Transverse colon (tissue), 4 donors: ENCODE measurements around the gene INMT. TPM values are rescaled to one million over a fixed set of nuclear protein-coding genes. Genes with fewer than 3 reads are reported as not detected.

Experiments
- DNase-seq: peaks from one replicate; pipeline ENCODE4 v3.0.0-alpha.2; 2019
- H3K27ac ChIP-seq, 4 donors: fragments of 200-600 bp; sonication (generic); 2 replicates each; pipeline ENCODE4 v1.5.1; 2016 to 2018; ENCODE audit warnings: inconsistent platforms in 4 of 4
- H3K27me3 ChIP-seq: fragments of 200-600 bp; sonication (generic); 2 replicates; pipeline ENCODE4 v1.5.1; 2017; ENCODE audit warnings: inconsistent platforms
- H3K36me3 ChIP-seq, 4 donors: fragments of 200-600 bp; sonication (generic); 2 replicates each; pipeline ENCODE4 v1.5.1; 2017 to 2019; ENCODE audit warnings: inconsistent platforms in 4 of 4
- H3K4me1 ChIP-seq, 4 donors: fragments of 200-600 bp; sonication (generic); 2 replicates each; pipeline ENCODE4 v1.5.1; 2017 to 2020; ENCODE audit warnings: inconsistent platforms in 4 of 4
- H3K4me3 ChIP-seq, 4 donors: fragments of 200-600 bp; sonication (generic); 1 replicate in 1 of 4; 2 replicates in 3 of 4; pipeline versions ENCODE4 v1.5.1 to v1.6.1; 2017 to 2019; ENCODE audit warnings: inconsistent platforms in 4 of 4
- H3K9me3 ChIP-seq, 2 donors: fragments of 200-600 bp; sonication (generic); 2 replicates each; pipeline ENCODE4 v1.5.1; 2017 to 2019; ENCODE audit warnings: inconsistent platforms in 2 of 2
- EP300 ChIP-seq: sonication (generic); formaldehyde crosslinking; IDR thresholded peaks from one replicate; pipeline ENCODE4 v1.6.1; 2017; ENCODE audit warnings: antibody characterized with exemption, low read depth
- POLR2A ChIP-seq: fragments of 450-650 bp; IDR thresholded peaks from one replicate; pipeline ENCODE4 v1.6.1; 2016; ENCODE audit warnings: antibody characterized with exemption, mild to moderate bottlenecking, moderate library complexity
- POLR2AphosphoS5 ChIP-seq, 3 donors: sonication (generic); formaldehyde crosslinking; IDR thresholded peaks; one replicate each; pipeline ENCODE4 v1.6.1; 2016; ENCODE audit warnings: antibody characterized with exemption in 3 of 3
- WGBS, 2 donors: methylation state at CpG; one replicate each; pipeline ENCODE4 v1.1.5; 2018; ENCODE audit warnings: low coverage in 1 of 2; 5-methylcytosine and 5-hydroxymethylcytosine counted together
- in situ Hi-C, 4 donors: fragments of 200-750 bp; cut with MboI; loops; one replicate each; pipeline versions ENCODE4 v1.15.0 to v1.15.1; 2017; ENCODE audit warnings: low sequenced_read_pairs in 3 of 4, low pct_ligation_motif_present in 1 of 4, low pct_unique_long_range_greater_than_20kb in 1 of 4
- intact Hi-C: fragments of 100-400 bp; cut with DNase I; formaldehyde crosslinking; loops from one replicate; pipeline ENCODE4 v1.15.1; 2023; ENCODE audit warnings: low total_unique reads
- total RNA-seq, 4 donors: library from RNA; depleted of rRNA; stranded (reverse); fragments of >200 nt; gene quantifications; one replicate each; pipeline ENCODE4 v1.1.0, GENCODE V29; 2016
- TF ChIP-seq, protein P1 (sequence below), 5 experiments: fragments of 200-600 bp in 3 of 5; fragments of 450-650 bp in 2 of 5; sonication (generic) in 3 of 5; IDR thresholded peaks; 1 replicate in 2 of 5; 2 replicates in 3 of 5; pipeline ENCODE4 v1.5.1; 2016 to 2017; ENCODE audit warnings: antibody characterized with exemption in 5 of 5, inconsistent platforms in 3 of 5, mild to moderate bottlenecking in 2 of 5, moderate library complexity in 1 of 5

Gene INMT
- total RNA-seq, 4 donors from 2014 or later = 3.8 to 15.5 (median 8.7) TPM

GRCh38 chr7:30722187-30722586 lies 29.7 kb upstream of the INMT start:
- Histone ChIP-seq H3K36me3 (no peaks in the 10 kb centered on the region), H3K4me3 (no peak overlapping the region), H3K4me1 (no peaks in the 10 kb centered on the region), H3K9me3 (peaks cover 10 to 11% of the 10 kb centered on the region in 2 donors), H3K27ac (no peak overlapping the region), H3K27me3 (no peaks in the 10 kb centered on the region)
- intact Hi-C loops (no loop called here), in situ Hi-C loops (no loop called here)
- TF ChIP-seq POLR2A (no peak), EP300 (no peak), POLR2AphosphoS5 (IDR thresholded peaks at IDR 0.05) (no peak)
- TF ChIP-seq, protein P1, sequence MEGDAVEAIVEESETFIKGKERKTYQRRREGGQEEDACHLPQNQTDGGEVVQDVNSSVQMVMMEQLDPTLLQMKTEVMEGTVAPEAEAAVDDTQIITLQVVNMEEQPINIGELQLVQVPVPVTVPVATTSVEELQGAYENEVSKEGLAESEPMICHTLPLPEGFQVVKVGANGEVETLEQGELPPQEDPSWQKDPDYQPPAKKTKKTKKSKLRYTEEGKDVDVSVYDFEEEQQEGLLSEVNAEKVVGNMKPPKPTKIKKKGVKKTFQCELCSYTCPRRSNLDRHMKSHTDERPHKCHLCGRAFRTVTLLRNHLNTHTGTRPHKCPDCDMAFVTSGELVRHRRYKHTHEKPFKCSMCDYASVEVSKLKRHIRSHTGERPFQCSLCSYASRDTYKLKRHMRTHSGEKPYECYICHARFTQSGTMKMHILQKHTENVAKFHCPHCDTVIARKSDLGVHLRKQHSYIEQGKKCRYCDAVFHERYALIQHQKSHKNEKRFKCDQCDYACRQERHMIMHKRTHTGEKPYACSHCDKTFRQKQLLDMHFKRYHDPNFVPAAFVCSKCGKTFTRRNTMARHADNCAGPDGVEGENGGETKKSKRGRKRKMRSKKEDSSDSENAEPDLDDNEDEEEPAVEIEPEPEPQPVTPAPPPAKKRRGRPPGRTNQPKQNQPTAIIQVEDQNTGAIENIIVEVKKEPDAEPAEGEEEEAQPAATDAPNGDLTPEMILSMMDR (IDR thresholded peaks at IDR 0.05) = no peak
- WGBS, 2 donors = 74% methylated on average over 2 of the region's 2 CpGs; no CpG with 5 or more reads in 1 of the 2 donors
- no peak for DNase-seq

GRCh38 chr7:30722671-30723070 lies 29.3 kb upstream of the INMT start:
- H3K4me3 ChIP-seq = no peak overlapping the region
- no peak for DNase-seq
- H3K27ac ChIP-seq = no peak overlapping the region
- TF ChIP-seq EP300 = no peak
- no peak for TF ChIP-seq POLR2A
- TF ChIP-seq, protein P1 (IDR thresholded peaks at IDR 0.05) = no peak
- no peak for TF ChIP-seq POLR2AphosphoS5 (IDR thresholded peaks at IDR 0.05)
- H3K36me3 ChIP-seq = no peaks in the 10 kb centered on the region
- in situ Hi-C loops = no loop called here
- H3K27me3 ChIP-seq = no peaks in the 10 kb centered on the region
- no peaks in the 10 kb centered on the region for H3K4me1 ChIP-seq
- intact Hi-C loops = no loop called here
- H3K9me3 ChIP-seq = peaks cover 8 to 9% of the 10 kb centered on the region in 2 donors

GRCh38 chr7:30723776-30724175 lies 28.2 kb upstream of the INMT start:
- in situ Hi-C loops (no loop called here), intact Hi-C loops (no loop called here)
- H3K27me3 ChIP-seq = no peaks in the 10 kb centered on the region
- no peak overlapping the region for H3K4me3 ChIP-seq
- no peak overlapping the region for H3K27ac ChIP-seq
- no peaks in the 10 kb centered on the region for H3K4me1 ChIP-seq
- 69% methylated on average over 4 of the region's 4 CpGs; no CpG with 5 or more reads in 1 of the 2 donors for WGBS, 2 donors
- H3K9me3 ChIP-seq = no peaks in the 10 kb centered on the region
- no peak for DNase-seq
- TF ChIP-seq POLR2AphosphoS5 (IDR thresholded peaks at IDR 0.05) (no peak), POLR2A (no peak), EP300 (no peak)
- TF ChIP-seq, protein P1 (IDR thresholded peaks at IDR 0.05) = no peak
- H3K36me3 ChIP-seq = no peaks in the 10 kb centered on the region

GRCh38 chr7:30726296-30727006 lies 25.5 kb upstream of the INMT start:
- no peak for DNase-seq
- intact Hi-C loops (no loop called here), in situ Hi-C loops (loop anchor here in 1 of 4 donors (25.0 kb wide), 1 partner anchor 564 kb away; no protein-coding TSS in a partner anchor)
- Histone ChIP-seq H3K36me3 (no peaks in the 10 kb centered on the region), H3K27me3 (no peaks in the 10 kb centered on the region), H3K27ac (peak overlapping the region in 1 of 4 donors; percentile 8), H3K9me3 (no peaks in the 10 kb centered on the region), H3K4me3 (no peak overlapping the region), H3K4me1 (no peaks in the 10 kb centered on the region)
- 96% methylated on average over 7 of the region's 7 CpGs; no CpG with 5 or more reads in 1 of the 2 donors for WGBS, 2 donors
- TF ChIP-seq, protein P1 (IDR thresholded peaks at IDR 0.05) = no peak
- TF ChIP-seq POLR2AphosphoS5 (IDR thresholded peaks at IDR 0.05) = no peak
- no peak for TF ChIP-seq EP300
- TF ChIP-seq POLR2A = no peak
